BLaER1 (cell line): ENCODE data around the gene TRMT1.

Experiments
- H3K27ac ChIP-seq: shearing (Covaris generic); formaldehyde crosslinking; 2 replicates; pipeline ENCODE4 v1.8.1; 2022
- H3K27me3 ChIP-seq: shearing (Covaris generic); formaldehyde crosslinking; 2 replicates; pipeline ENCODE4 v1.8.1; 2022
- H3K36me3 ChIP-seq: shearing (Covaris generic); formaldehyde crosslinking; 2 replicates; pipeline ENCODE4 v1.8.1; 2022
- H3K4me1 ChIP-seq: shearing (Covaris generic); formaldehyde crosslinking; 2 replicates; pipeline ENCODE4 v1.8.1; 2022
- H3K4me2 ChIP-seq: shearing (Covaris generic); formaldehyde crosslinking; 2 replicates; pipeline ENCODE4 v1.8.1; 2022
- H3K4me3 ChIP-seq: shearing (Covaris generic); formaldehyde crosslinking; 2 replicates; pipeline ENCODE4 v1.8.1; 2022
- H3K9ac ChIP-seq: shearing (Covaris generic); formaldehyde crosslinking; 2 replicates; pipeline ENCODE4 v1.8.1; 2022
- H3K9me3 ChIP-seq: shearing (Covaris generic); formaldehyde crosslinking; 2 replicates; pipeline ENCODE4 v1.8.1; 2022
- H4K20me1 ChIP-seq: shearing (Covaris generic); formaldehyde crosslinking; 2 replicates; pipeline ENCODE4 v1.8.1; 2022
- Cebpa-rat ChIP-seq: shearing (Covaris generic); IDR thresholded peaks from 2 replicates; pipeline ENCODE4 v1.8.1; 2022

Gene TRMT1

DNA sequence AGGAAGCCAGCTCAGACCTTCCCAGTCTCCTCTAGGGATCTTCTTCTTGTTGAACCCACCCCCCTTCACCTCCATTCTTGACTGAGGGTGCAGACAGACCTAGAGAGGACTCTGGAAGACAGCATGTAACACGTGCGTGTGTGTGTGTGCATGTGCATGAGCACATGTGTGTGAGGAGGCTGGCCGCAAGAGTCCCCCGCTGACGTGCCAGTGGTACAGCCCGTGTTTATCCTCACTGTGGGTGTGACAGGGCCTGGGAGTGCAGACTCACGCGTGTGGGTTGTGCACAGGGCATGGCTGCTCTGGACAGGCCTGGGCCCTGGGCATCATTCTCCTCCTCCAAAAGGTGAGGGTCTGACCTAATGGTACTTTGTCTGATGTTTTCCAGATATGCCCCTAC lies 40.2 kb downstream of the TRMT1 start:
- Histone ChIP-seq H3K36me3 (peaks cover 79% of the 10 kb centered on the region), H3K4me1 (peaks cover 59% of the 10 kb centered on the region), H3K9me3 (no peaks in the 10 kb centered on the region), H3K27me3 (no peaks in the 10 kb centered on the region), H3K9ac (0 out of 2 replicates have a peak overlapping the region, but pooled peaks have one; percentile 25), H4K20me1 (peaks cover 30% of the 10 kb centered on the region), H3K4me3 (no peak overlapping the region), H3K27ac (peak overlapping the region; percentile 64; the same call in 1 of the 2 replicates), H3K4me2 (peak overlapping the region; percentile 77)
- no peak for TF ChIP-seq Cebpa-rat

GRCh38 chr19:13074378-13074777 lies 42.2 kb downstream of the TRMT1 start:
- H3K36me3 ChIP-seq = peaks cover 63% of the 10 kb centered on the region
- TF ChIP-seq Cebpa-rat = no peak
- no peaks in the 10 kb centered on the region for H3K27me3 ChIP-seq
- no peak overlapping the region for H3K4me2 ChIP-seq
- H3K4me3 ChIP-seq = no peak overlapping the region
- H3K9me3 ChIP-seq = no peaks in the 10 kb centered on the region
- peaks cover 74% of the 10 kb centered on the region for H3K4me1 ChIP-seq
- no peak overlapping the region for H3K9ac ChIP-seq
- no peak overlapping the region for H3K27ac ChIP-seq
- peaks cover 48% of the 10 kb centered on the region for H4K20me1 ChIP-seq

- H4K20me1 ChIP-seq = peaks cover 55% of the 10 kb centered on the region
- no peaks in the 10 kb centered on the region for H3K9me3 ChIP-seq
- peaks cover 52% of the 10 kb centered on the region for H3K36me3 ChIP-seq
- H3K9ac ChIP-seq = no peak overlapping the region
- H3K4me3 ChIP-seq = no peak overlapping the region
- peaks cover 74% of the 10 kb centered on the region for H3K4me1 ChIP-seq
- no peaks in the 10 kb centered on the region for H3K27me3 ChIP-seq
- no peak overlapping the region for H3K4me2 ChIP-seq
- no peak overlapping the region for H3K27ac ChIP-seq
- no peak for TF ChIP-seq Cebpa-rat
These were observed 43.3 kb downstream of the TRMT1 start for GRCh38 chr19:13073263-13073662.

DNA sequence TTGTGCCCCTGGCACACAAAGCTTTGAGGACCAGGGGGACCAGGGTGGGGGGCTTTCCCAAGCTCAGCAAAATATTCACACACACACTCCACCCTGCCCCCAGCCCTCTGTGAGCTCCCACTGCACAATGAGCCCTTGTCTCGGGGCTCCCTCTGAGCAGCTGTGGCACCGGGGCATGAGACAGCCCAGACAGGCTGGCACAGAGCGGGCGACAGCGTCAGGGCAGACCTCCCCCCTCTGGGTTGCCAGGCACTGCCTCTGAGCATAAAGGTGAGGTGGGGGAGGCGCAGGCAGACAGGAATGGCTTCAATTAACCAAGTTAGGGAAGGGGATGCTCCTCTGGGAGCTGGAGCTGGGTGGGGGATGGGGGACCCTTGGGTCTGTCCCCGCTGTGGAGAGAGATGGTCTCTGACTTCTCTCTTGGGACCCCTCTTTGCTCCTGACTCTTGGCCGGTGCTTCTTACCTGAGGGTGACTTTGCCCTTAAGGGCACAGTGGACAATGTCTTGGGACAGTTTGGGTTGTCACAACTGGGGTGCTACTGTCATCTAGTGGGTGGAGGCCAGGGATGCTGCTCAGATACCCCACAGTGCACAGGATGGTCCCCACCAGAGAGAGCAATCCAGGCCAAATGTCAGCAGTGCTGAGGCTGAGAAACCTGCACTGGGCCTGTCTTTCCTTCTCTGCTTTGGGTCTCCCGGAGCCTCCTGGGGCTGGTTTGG lies 44.2 kb downstream of the TRMT1 start:
- no peaks in the 10 kb centered on the region for H3K27me3 ChIP-seq
- peak overlapping the region; percentile 46 for H3K27ac ChIP-seq
- H3K4me2 ChIP-seq = peak overlapping the region; percentile 77; the same call in 1 of the 2 replicates
- H4K20me1 ChIP-seq = peaks cover 48% of the 10 kb centered on the region
- peaks cover 74% of the 10 kb centered on the region for H3K4me1 ChIP-seq
- H3K36me3 ChIP-seq = peaks cover 43% of the 10 kb centered on the region
- H3K9me3 ChIP-seq = no peaks in the 10 kb centered on the region
- H3K9ac ChIP-seq = no peak overlapping the region
- no peak for TF ChIP-seq Cebpa-rat
- no peak overlapping the region for H3K4me3 ChIP-seq

GRCh38 chr19:13071444-13072187 lies 44.9 kb downstream of the TRMT1 start:
- TF ChIP-seq Cebpa-rat = no peak
- Histone ChIP-seq H3K36me3 (peaks cover 39% of the 10 kb centered on the region), H3K27ac (peak overlapping the region; percentile 71), H3K9ac (peak overlapping the region; percentile 40; the same call in 1 of the 2 replicates), H3K4me1 (peaks cover 74% of the 10 kb centered on the region), H3K4me3 (no peak overlapping the region), H4K20me1 (peaks cover 48% of the 10 kb centered on the region), H3K4me2 (peak overlapping the region; percentile 77), H3K9me3 (no peaks in the 10 kb centered on the region), H3K27me3 (no peaks in the 10 kb centered on the region)

DNA sequence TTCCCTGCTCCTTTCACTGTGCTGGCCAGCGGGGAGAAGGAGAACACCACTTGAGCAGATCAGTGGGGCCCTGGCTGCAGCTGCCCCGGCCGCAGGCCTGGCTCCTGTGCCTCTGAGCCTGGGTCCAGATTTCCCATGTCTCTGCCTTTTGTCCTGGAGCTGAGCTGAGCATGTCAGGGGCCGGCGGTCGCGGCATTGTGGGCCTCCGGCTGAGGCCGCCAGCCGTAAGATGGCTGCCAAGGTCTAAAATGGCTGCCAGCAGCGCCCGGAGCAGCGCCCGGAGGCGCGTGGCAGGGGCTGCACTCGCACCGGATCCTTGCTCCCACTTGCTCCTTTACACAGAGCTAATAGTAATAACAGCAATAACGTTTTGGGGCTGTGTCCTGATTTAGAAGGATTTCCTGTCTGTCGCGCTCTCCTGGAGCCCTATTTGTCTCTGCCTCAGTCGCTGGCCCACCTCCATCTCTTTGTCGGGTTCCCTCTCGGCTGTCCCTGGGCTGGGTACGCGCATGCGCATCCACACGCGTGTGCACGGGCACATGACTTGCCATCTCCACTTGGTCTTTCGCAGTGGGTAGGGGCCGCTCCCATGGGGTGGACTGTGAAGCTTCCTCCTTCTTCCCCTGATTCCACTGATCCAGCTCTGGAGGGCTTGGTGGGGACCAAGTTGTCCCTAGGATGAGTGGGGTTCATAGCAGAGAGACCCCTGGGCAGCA lies 46.0 kb downstream of the TRMT1 start:
- Histone ChIP-seq H3K27ac (peak overlapping the region; percentile 71), H3K27me3 (no peaks in the 10 kb centered on the region)

DNA sequence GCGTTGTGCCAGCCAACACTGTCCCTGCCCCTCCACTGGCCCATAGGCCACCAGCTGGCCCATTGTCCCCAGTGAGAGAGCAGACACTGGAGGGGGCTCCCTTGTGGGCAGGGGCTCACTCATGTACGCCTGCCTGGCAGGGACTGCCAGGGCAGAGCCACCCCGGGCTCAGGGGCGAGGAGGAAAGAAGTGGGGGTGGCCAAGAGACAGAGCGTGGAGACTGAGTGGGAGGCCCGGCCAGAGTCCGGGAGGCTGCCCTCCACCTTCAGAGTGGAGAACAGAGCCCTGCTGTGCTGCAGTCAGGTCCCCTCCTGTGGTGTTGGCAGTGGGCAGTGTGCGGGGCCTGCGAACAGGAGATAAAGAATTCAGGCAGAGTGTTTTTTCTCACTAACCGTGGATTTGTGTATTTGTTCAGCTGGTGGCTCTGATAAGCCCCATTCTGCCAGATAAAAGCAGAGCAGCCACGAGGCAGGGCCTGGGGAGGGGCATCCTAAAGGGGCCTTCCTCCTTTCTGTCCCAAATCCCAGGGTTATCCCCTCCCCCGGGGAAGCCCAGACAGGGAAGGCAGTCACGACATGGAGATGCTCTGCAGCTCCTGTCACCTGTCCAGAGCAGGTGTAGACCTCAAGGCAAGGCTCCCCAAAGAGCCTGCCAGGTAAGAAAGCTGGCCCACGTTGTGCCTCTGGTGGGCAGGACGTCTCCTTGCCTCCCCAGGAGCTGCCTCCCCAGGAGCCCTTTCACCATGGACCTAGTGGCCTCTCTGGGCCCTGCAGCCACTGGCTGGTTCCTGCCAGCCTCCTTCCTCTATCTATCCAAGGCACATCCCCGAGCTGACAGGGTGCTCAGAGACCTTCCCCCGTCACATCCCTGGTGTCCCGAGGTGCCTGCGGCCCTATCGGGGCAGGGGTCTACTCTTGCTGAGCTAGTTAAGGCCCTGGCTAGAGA lies 46.9 kb downstream of the TRMT1 start:
- Histone ChIP-seq H3K36me3 (peaks cover 31% of the 10 kb centered on the region), H3K4me2 (peak overlapping the region; percentile 77), H3K9ac (peak overlapping the region; percentile 51), H4K20me1 (peaks cover 49% of the 10 kb centered on the region), H3K4me3 (no peak overlapping the region), H3K4me1 (peaks cover 76% of the 10 kb centered on the region), H3K9me3 (no peaks in the 10 kb centered on the region), H3K27ac (peak overlapping the region; percentile 71), H3K27me3 (no peaks in the 10 kb centered on the region)
- TF ChIP-seq Cebpa-rat = no peak

More for the DNA sequence above, 46.0 kb downstream of the TRMT1 start:
- H4K20me1 ChIP-seq = peaks cover 45% of the 10 kb centered on the region
- no peak overlapping the region for H3K4me3 ChIP-seq
- H3K36me3 ChIP-seq = peaks cover 30% of the 10 kb centered on the region
- no peak for TF ChIP-seq Cebpa-rat
- peak overlapping the region; percentile 51 for H3K9ac ChIP-seq
- peaks cover 74% of the 10 kb centered on the region for H3K4me1 ChIP-seq
- no peaks in the 10 kb centered on the region for H3K9me3 ChIP-seq
- peak overlapping the region; percentile 77 for H3K4me2 ChIP-seq

GRCh38 chr19:13068085-13068846 lies 48.3 kb downstream of the TRMT1 start:
- Histone ChIP-seq H3K27ac (peak overlapping the region; percentile 71; the same call in 1 of the 2 replicates), H3K4me1 (peaks cover 91% of the 10 kb centered on the region), H3K9me3 (no peaks in the 10 kb centered on the region), H3K27me3 (no peaks in the 10 kb centered on the region), H3K9ac (0 out of 2 replicates have a peak overlapping the region, but pooled peaks have one; percentile 51), H3K36me3 (peaks cover 27% of the 10 kb centered on the region), H3K4me3 (no peak overlapping the region), H4K20me1 (peaks cover 63% of the 10 kb centered on the region), H3K4me2 (peak overlapping the region; percentile 77)
- no peak for TF ChIP-seq Cebpa-rat
